HG02943 (cell line): ENCODE measurements around the gene RPS6KC1.
"Not testable (repeated sequence)": the region's sequence is repeated elsewhere in the genome, so short reads cannot be mapped to it uniquely, and the experiment has no call there.

ENCODE experiments used
- ATAC-seq: cut with Tn5 transposase; IDR thresholded peaks from one replicate; pipeline ENCODE4 v1.9.1; 2021; ENCODE audit warnings: mild to moderate bottlenecking, low read depth, moderate library complexity; ENCODE audit not compliant: unreplicated experiment

The RPS6KC1 gene

GRCh38 chr1:213201380-213202155, 150.5 kb downstream of the RPS6KC1 start:
- ATAC-seq = no peak

GRCh38 chr1:213211201-213211600, 160.2 kb downstream of the RPS6KC1 start:
- ATAC-seq = no peak

GRCh38 chr1:213219076-213219475, 168.0 kb downstream of the RPS6KC1 start:
- ATAC-seq = not testable (repeated sequence)

- ATAC-seq = no peak
Observed at GRCh38 chr1:213221209-213221608, 170.2 kb downstream of the RPS6KC1 start.

GRCh38 chr1:213227458-213227857, 176.4 kb downstream of the RPS6KC1 start:
- no peak for ATAC-seq

- ATAC-seq = no peak
Observed at GRCh38 chr1:213231795-213232231, 180.8 kb downstream of the RPS6KC1 start.

GRCh38 chr1:213242883-213243282, 191.8 kb downstream of the RPS6KC1 start:
- ATAC-seq = no peak

- ATAC-seq = no peak
Observed at GRCh38 chr1:213244664-213245091, 193.6 kb downstream of the RPS6KC1 start.

- no peak for ATAC-seq
Observed at GRCh38 chr1:213245260-213245910, 194.3 kb downstream of the RPS6KC1 start.

GRCh38 chr1:213247038-213247437, 196.0 kb downstream of the RPS6KC1 start:
- ATAC-seq = no peak

GRCh38 chr1:213249395-213249794, 198.4 kb downstream of the RPS6KC1 start:
- no peak for ATAC-seq

GRCh38 chr1:213250041-213250440, 199.0 kb downstream of the RPS6KC1 start:
- ATAC-seq = no peak

- no peak for ATAC-seq
Observed at GRCh38 chr1:213250446-213250845, 199.4 kb downstream of the RPS6KC1 start.

GRCh38 chr1:213251972-213252371, 200.9 kb downstream of the RPS6KC1 start:
- no peak for ATAC-seq

GRCh38 chr1:213256438-213257087, 205.5 kb downstream of the RPS6KC1 start:
- no peak for ATAC-seq

GRCh38 chr1:213260311-213261075, 209.5 kb downstream of the RPS6KC1 start:
- ATAC-seq = no peak

GRCh38 chr1:213264531-213264930, 213.5 kb downstream of the RPS6KC1 start:
- no peak for ATAC-seq

GRCh38 chr1:213266983-213267772, 216.1 kb downstream of the RPS6KC1 start:
- no peak for ATAC-seq

- no peak for ATAC-seq
Observed at GRCh38 chr1:213268221-213268620, 217.2 kb downstream of the RPS6KC1 start.

- no peak for ATAC-seq
Observed at GRCh38 chr1:213269829-213270228, 218.8 kb downstream of the RPS6KC1 start.
